HepG2 (cell line): ENCODE data around the gene SULT2B1. TPM values are rescaled to one million over a fixed set of nuclear protein-coding genes. Genes with fewer than 3 reads are reported as not detected.

Experiments used
- ATF7 ChIP-seq, 2 experiments: fragments of 450-650 bp in 1 of 2; sonication (generic) in 1 of 2; formaldehyde crosslinking in 1 of 2; IDR thresholded peaks; 2 replicates each; pipeline versions ENCODE4 v1.4.0 to v1.6.1; 2016 to 2020; ENCODE audit warnings: antibody characterized with exemption in 1 of 2, mild to moderate bottlenecking in 1 of 2, missing genetic modification reagents in 1 of 2
- CHD4 ChIP-seq: fragments of 200-600 bp; sonication (generic); IDR thresholded peaks from 2 replicates; pipeline ENCODE4 v1.7.0; 2017; ENCODE audit warnings: mild to moderate bottlenecking, low read length, borderline replicate concordance
- EZH2 ChIP-seq: conservative IDR thresholded peaks from 2 replicates; pipeline ENCODE4 v1.6.1; 2012; ENCODE audit warnings: mild to moderate bottlenecking, low read depth, low read length, moderate library complexity
- HMGXB4 ChIP-seq, 2 experiments: sonication (generic) in 1 of 2; formaldehyde crosslinking in 1 of 2; IDR thresholded peaks; 2 replicates each; pipeline versions ENCODE4 v1.4.0 to v1.6.1; 2018 to 2020; ENCODE audit warnings: missing genetic modification reagents in 2 of 2, borderline replicate concordance in 1 of 2, low read depth in 1 of 2, mild to moderate bottlenecking in 1 of 2, missing biosample characterization in 1 of 2
- IKZF1 ChIP-seq: fragments of 450-650 bp; IDR thresholded peaks from 2 replicates; pipeline ENCODE4 v1.7.1; 2016
- KLF12 ChIP-seq: sonication (generic); formaldehyde crosslinking; IDR thresholded peaks from 2 replicates; pipeline ENCODE4 v1.4.0; 2020; ENCODE audit warnings: missing genetic modification reagents, borderline replicate concordance
- KLF15 ChIP-seq: sonication (generic); formaldehyde crosslinking; IDR thresholded peaks from 2 replicates; pipeline ENCODE4 v1.8.1; 2023; ENCODE audit warnings: borderline replicate concordance, mild to moderate bottlenecking, inconsistent platforms, missing genetic modification reagents, mixed read lengths
- MXD3 ChIP-seq: IDR thresholded peaks from 2 replicates; pipeline ENCODE4 v1.6.1; 2016; ENCODE audit warnings: mild to moderate bottlenecking, missing biosample characterization, missing genetic modification reagents
- PHF21A ChIP-seq: sonication (generic); formaldehyde crosslinking; IDR thresholded peaks from 2 replicates; pipeline ENCODE4 v1.5.0; 2020; ENCODE audit warnings: mild to moderate bottlenecking, missing genetic modification reagents
- TBP ChIP-seq: sonication (generic); formaldehyde crosslinking; IDR thresholded peaks from 2 replicates; pipeline ENCODE4 v1.5.0; 2020; ENCODE audit warnings: missing genetic modification reagents
- TFDP1 ChIP-seq: IDR thresholded peaks from 2 replicates; pipeline ENCODE4 v1.6.1; 2016; ENCODE audit warnings: missing compliant biosample characterization, missing genetic modification reagents, borderline replicate concordance
- ZBTB20 ChIP-seq: sonication (generic); formaldehyde crosslinking; IDR thresholded peaks from 2 replicates; pipeline ENCODE4 v1.8.1; 2023; ENCODE audit warnings: missing genetic modification reagents, low read depth, mild to moderate bottlenecking, borderline replicate concordance
- ZC3H13 ChIP-seq: sonication (generic); formaldehyde crosslinking; IDR thresholded peaks from 2 replicates; pipeline ENCODE4 v1.8.1; 2023; ENCODE audit warnings: mild to moderate bottlenecking, missing genetic modification reagents, moderate library complexity
- ZEB1 ChIP-seq: IDR thresholded peaks from 2 replicates; pipeline ENCODE4 v1.6.1; 2012; ENCODE audit warnings: mild to moderate bottlenecking, low read depth, inconsistent platforms; ENCODE audit not compliant: insufficient replicate concordance
- ZNF550 ChIP-seq: sonication (generic); formaldehyde crosslinking; IDR thresholded peaks from 2 replicates; pipeline ENCODE4 v1.4.0; 2020; ENCODE audit warnings: mild to moderate bottlenecking, missing genetic modification reagents, borderline replicate concordance
- ZNF557 ChIP-seq: sonication (generic); formaldehyde crosslinking; IDR thresholded peaks from 2 replicates; pipeline ENCODE4 v1.4.0; 2020; ENCODE audit warnings: missing genetic modification reagents
- ZNF569 ChIP-seq: sonication (generic); formaldehyde crosslinking; IDR thresholded peaks from 2 replicates; pipeline ENCODE4 v1.5.0; 2020; ENCODE audit warnings: mild to moderate bottlenecking, missing genetic modification reagents, moderate library complexity, borderline replicate concordance
- ZNF570 ChIP-seq: sonication (generic); formaldehyde crosslinking; IDR thresholded peaks from 2 replicates; pipeline ENCODE4 v1.4.0; 2020; ENCODE audit warnings: mild to moderate bottlenecking, missing genetic modification reagents, borderline replicate concordance
- ZNF713 ChIP-seq: sonication (generic); formaldehyde crosslinking; IDR thresholded peaks from 2 replicates; pipeline ENCODE4 v1.4.0; 2020; ENCODE audit warnings: mild to moderate bottlenecking, missing genetic modification reagents
- ZNF747 ChIP-seq: sonication (generic); formaldehyde crosslinking; IDR thresholded peaks from 2 replicates; pipeline ENCODE4 v1.8.1; 2023; ENCODE audit warnings: missing genetic modification reagents, mild to moderate bottlenecking, borderline replicate concordance
- polyA plus RNA-seq, 8 experiments: library from polyadenylated mRNA; depleted of rRNA in 3 of 8; stranded (reverse) in 7 of 8; unstranded in 1 of 8; fragments of >200 nt; fragmentation: Illumina TruSeq in 4 of 8; extraction: Trizol in 4 of 8; gene quantifications; 2 replicates each; pipeline versions ENCODE4 v1.2.1 to v1.2.3, GENCODE V29; 2011 to 2016; ENCODE audit warnings: low read depth in 4 of 8, missing spikeins in 1 of 8, mixed read lengths in 1 of 8; ENCODE audit not compliant: insufficient read depth in 1 of 8
- total RNA-seq, 5 experiments: library from RNA; depleted of rRNA; stranded (reverse); fragments of >200 nt; fragmentation: Illumina TruSeq; extraction: Trizol; gene quantifications; 2 replicates each; pipeline ENCODE4 v1.2.3, GENCODE V29; 2016; ENCODE audit warnings: low read depth in 1 of 5

SULT2B1 gene
- total and polyA plus RNA-seq, 2 of the 13 experiments (the other 11 are each of a cell fraction or from before 2014, with no cell fraction given), result 0.13 TPM; not detected in 1

GRCh38 chr19:48637948-48638830, 86.2 kb downstream of the SULT2B1 start (continued):
- TF ChIP-seq ZNF713 (CRISPR knock-in tag), result no peak
- 0 out of 2 replicates have a peak, but pooled peaks have one; percentile 11 for TF ChIP-seq ZNF570 (CRISPR knock-in tag)
- TF ChIP-seq HMGXB4 (CRISPR knock-in tag; IDR thresholded peaks at IDR 0.05; ENCODE audit: borderline replicate concordance in 1 of 2, low read depth in 1 of 2), result no peak; a peak in 2 of 4 replicates
- TF ChIP-seq ATF7 (IDR thresholded peaks at IDR 0.05), result peak; percentile 44; the same call in 1 of the 2 replicates
- TF ChIP-seq ATF7 (CRISPR knock-in tag; IDR thresholded peaks at IDR 0.05), result no peak
- no peak for TF ChIP-seq EZH2
- TF ChIP-seq KLF15 (CRISPR knock-in tag), result no peak
- TF ChIP-seq KLF12 (CRISPR knock-in tag), result no peak
- 0 out of 2 replicates have a peak, but pooled peaks have one; percentile 0 for TF ChIP-seq ZNF569
- TF ChIP-seq ZNF747 (CRISPR knock-in tag), result no peak
- no peak for TF ChIP-seq PHF21A (CRISPR knock-in tag)
- peak; percentile 14; the same call in 1 of the 2 replicates for TF ChIP-seq TFDP1 (CRISPR knock-in tag)
- 0 out of 2 replicates have a peak, but pooled peaks have one; percentile 7 for TF ChIP-seq ZBTB20
- TF ChIP-seq ZEB1, result no peak
- no peak for TF ChIP-seq IKZF1
- no peak for TF ChIP-seq MXD3
- TF ChIP-seq ZNF550 (CRISPR knock-in tag), result 0 out of 2 replicates have a peak, but pooled peaks have one; percentile 5
- 0 out of 2 replicates have a peak, but pooled peaks have one; percentile 6 for TF ChIP-seq ZC3H13 (CRISPR knock-in tag)
- TF ChIP-seq ZNF557 (CRISPR knock-in tag), result no peak
- peak; percentile 86; the same call in 1 of the 2 replicates for TF ChIP-seq CHD4
- TF ChIP-seq TBP (CRISPR knock-in tag), result no peak
